ENCODE measurements around the gene RAB11FIP3. TPM values are rescaled to one million over a fixed set of nuclear protein-coding genes. Genes with fewer than 3 reads are reported as not detected.
A peak's percentile ranks its signal among the peaks of the same experiment; 100 is the strongest.

The RAB11FIP3 gene
- total RNA-seq, 1 experiment from 2014 or later = 38.4 TPM

DNA sequence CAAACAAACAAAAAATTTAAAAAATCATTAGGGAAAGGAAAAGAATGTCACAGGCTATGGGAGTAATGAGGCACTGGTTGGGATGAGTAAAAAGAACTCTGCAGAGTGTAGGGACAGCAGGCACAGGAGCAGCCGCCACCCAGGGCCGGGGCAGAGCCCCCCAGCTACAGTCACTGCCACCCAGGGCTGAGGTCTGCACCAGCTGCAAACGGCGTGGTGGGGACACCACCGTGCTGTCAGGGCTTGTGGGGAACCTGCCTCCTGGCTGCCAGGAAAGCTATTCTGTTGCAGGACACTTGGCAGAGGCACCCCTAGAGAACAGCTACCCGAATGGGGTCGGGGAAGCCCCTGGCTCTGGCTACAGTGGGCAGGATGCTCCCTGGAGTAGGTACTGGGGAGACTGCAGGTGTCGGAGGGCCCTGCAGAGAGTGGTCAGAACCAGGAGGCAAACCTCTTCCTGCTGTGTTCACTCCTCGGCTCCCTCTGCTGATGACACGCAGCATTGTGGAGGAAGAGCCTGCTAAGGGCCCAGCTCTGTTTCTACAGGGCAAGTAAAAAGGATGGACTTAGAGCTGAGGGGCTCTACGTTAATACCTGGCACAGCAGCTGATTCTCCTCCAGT lies 69.8 kb downstream of the RAB11FIP3 start:
- peak in 1 of 2 experiments; percentile 47 for DNase-seq
- no peaks in the 10 kb centered on the region for H3F3A ChIP-seq (ENCODE audit: insufficient read depth, low read depth)
- H3K27me3 ChIP-seq (ENCODE audit: insufficient read depth, low read depth) = no peaks in the 10 kb centered on the region
- no peaks in the 10 kb centered on the region for H3K9me2 ChIP-seq (ENCODE audit: insufficient read depth)
- no TSS peak for BruUV-seq (replicated peaks)
- POLR2A ChIA-PET (ENCODE audit: unreplicated experiment) = interaction anchor here (0.6 kb wide), 2 partner anchors 64 to 94 kb away, joined by 3 to 6 read pairs; no protein-coding TSS in a partner anchor
- H4K20me1 ChIP-seq (ENCODE audit: insufficient read depth) = peaks cover 2% of the 10 kb centered on the region; the same call in 1 of the 2 replicates
- H3K9me3 ChIP-seq (ENCODE audit: insufficient read depth, low read depth) = no peaks in the 10 kb centered on the region
- no peak overlapping the region for H3K27ac ChIP-seq
- no peaks in the 10 kb centered on the region for H3K79me2 ChIP-seq (ENCODE audit: low read depth)
- TF ChIP-seq CTCF (conservative IDR thresholded peaks at IDR 0.05) = peak; percentile 48; the same call in 1 of the 2 replicates
- no peak for TF ChIP-seq EZH2 (IDR thresholded peaks at IDR 0.05; ENCODE audit: low read depth)
- H3K4me3 ChIP-seq = no peak overlapping the region
- H3K4me1 ChIP-seq (replicated peaks; ENCODE audit: insufficient read depth) = no peaks in the 10 kb centered on the region
- CTCF ChIA-PET = no interaction called here
- no peaks in the 10 kb centered on the region for H3K36me3 ChIP-seq (ENCODE audit: low read depth)
- no peak overlapping the region for H2AFZ ChIP-seq
- intact Hi-C loops (cut with micrococcal nuclease; ENCODE audit: unreplicated experiment) = no loop called here
- H3K4me2 ChIP-seq = no peak overlapping the region

GRCh38 chr16:496097-496886 lies 70.8 kb downstream of the RAB11FIP3 start:
- Histone ChIP-seq H3K4me2 (no peak overlapping the region), H2AFZ (no peak overlapping the region)

DNA sequence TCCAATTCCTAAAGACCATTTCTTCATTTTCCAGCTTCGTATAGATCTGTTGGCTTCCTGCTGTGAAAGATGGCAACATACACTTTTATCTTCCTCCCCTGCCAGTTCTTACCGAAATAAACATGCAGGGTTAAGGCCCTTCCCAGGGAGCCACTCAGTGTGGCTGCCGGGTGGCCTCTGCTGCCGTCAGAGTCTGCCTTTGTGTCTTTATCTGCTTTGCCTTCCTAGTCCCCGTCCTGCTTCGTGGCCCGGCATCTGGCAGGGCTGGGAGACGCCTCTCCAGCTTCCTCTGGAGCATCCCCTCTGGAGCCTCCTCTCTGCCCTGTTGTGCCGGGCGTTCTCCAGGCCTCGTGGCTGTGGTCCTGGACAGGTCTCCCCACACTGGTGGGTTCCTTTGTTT lies 71.8 kb downstream of the RAB11FIP3 start:
- POLR2A ChIA-PET (ENCODE audit: unreplicated experiment) = interaction anchor here (0.7 kb wide), 1 partner anchor 357 kb away, joined by 13 read pairs; no protein-coding TSS in a partner anchor
- no peak overlapping the region for H2AFZ ChIP-seq
- CTCF ChIA-PET = no interaction called here

More at GRCh38 chr16:496097-496886, 70.8 kb downstream of the RAB11FIP3 start:
- no peak overlapping the region for H3K27ac ChIP-seq
- no peaks in the 10 kb centered on the region for H3K4me1 ChIP-seq (replicated peaks; ENCODE audit: insufficient read depth)
- H3K9me3 ChIP-seq (ENCODE audit: insufficient read depth, low read depth) = no peaks in the 10 kb centered on the region
- H3K9me2 ChIP-seq (ENCODE audit: insufficient read depth) = no peaks in the 10 kb centered on the region
- H3K27me3 ChIP-seq (ENCODE audit: insufficient read depth, low read depth) = no peaks in the 10 kb centered on the region
- ChIA-PET POLR2A (ENCODE audit: unreplicated experiment) (no interaction called here), CTCF (no interaction called here)
- DNase-seq = no peak
- no peaks in the 10 kb centered on the region for H3K36me3 ChIP-seq (ENCODE audit: low read depth)
- peaks cover 2% of the 10 kb centered on the region; the same call in 1 of the 2 replicates for H4K20me1 ChIP-seq (ENCODE audit: insufficient read depth)
- BruUV-seq (replicated peaks) = no TSS peak
- TF ChIP-seq EZH2 (IDR thresholded peaks at IDR 0.05; ENCODE audit: low read depth) (no peak), CTCF (conservative IDR thresholded peaks at IDR 0.05) (no peak)
- H3K79me2 ChIP-seq (ENCODE audit: low read depth) = no peaks in the 10 kb centered on the region
- H3K4me3 ChIP-seq = no peak overlapping the region
- intact Hi-C loops (cut with micrococcal nuclease; ENCODE audit: unreplicated experiment) = no loop called here
- no peaks in the 10 kb centered on the region for H3F3A ChIP-seq (ENCODE audit: insufficient read depth, low read depth)

More for the DNA sequence above, 71.8 kb downstream of the RAB11FIP3 start:
- intact Hi-C loops (cut with micrococcal nuclease; ENCODE audit: unreplicated experiment) = no loop called here
- Histone ChIP-seq H3K4me2 (no peak overlapping the region), H3K27ac (no peak overlapping the region), H3K4me3 (no peak overlapping the region), H3K27me3 (ENCODE audit: insufficient read depth, low read depth) (no peaks in the 10 kb centered on the region), H4K20me1 (ENCODE audit: insufficient read depth) (peaks cover 2% of the 10 kb centered on the region; the same call in 1 of the 2 replicates), H3K9me2 (ENCODE audit: insufficient read depth) (no peaks in the 10 kb centered on the region), H3K36me3 (ENCODE audit: low read depth) (no peaks in the 10 kb centered on the region), H3K79me2 (ENCODE audit: low read depth) (no peaks in the 10 kb centered on the region), H3K4me1 (replicated peaks; ENCODE audit: insufficient read depth) (no peaks in the 10 kb centered on the region), H3K9me3 (ENCODE audit: insufficient read depth, low read depth) (no peaks in the 10 kb centered on the region), H3F3A (ENCODE audit: insufficient read depth, low read depth) (no peaks in the 10 kb centered on the region)
- TF ChIP-seq EZH2 (IDR thresholded peaks at IDR 0.05; ENCODE audit: low read depth) (no peak), CTCF (conservative IDR thresholded peaks at IDR 0.05) (no peak)
- no TSS peak for BruUV-seq (replicated peaks)
- DNase-seq = no peak

Data from PC-9 (cell line).